GM19193 (cell line): Measurements from ENCODE around the gene MFSD1.

Experiments
- POLR2A ChIP-seq: IDR thresholded peaks from 4 replicates; pipeline ENCODE4 v1.6.1; 2011; ENCODE audit not compliant: insufficient read depth, insufficient read length; ENCODE audit errors: extremely low read depth

Gene MFSD1

DNA sequence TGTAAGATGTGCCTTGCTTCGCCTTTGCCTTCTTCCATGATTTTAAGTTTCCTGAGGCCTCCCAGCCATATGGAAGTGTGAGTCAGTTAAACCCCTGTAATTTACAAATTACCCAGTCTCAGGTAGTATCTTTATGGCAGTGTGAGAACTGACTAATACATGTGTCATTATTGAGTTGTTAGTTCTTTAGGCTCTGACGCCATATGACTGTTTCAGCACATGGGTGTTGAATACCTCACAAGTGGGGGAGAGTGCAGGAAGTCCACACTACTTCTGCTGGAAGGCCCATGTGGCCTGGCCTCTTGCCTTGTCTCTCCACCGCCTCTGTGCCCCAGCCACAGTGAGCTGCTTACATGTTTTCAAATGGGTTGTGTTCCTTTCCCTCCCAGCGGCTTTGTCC is 28.5 kb downstream of the MFSD1 start:
- TF ChIP-seq POLR2A, result no peak

DNA sequence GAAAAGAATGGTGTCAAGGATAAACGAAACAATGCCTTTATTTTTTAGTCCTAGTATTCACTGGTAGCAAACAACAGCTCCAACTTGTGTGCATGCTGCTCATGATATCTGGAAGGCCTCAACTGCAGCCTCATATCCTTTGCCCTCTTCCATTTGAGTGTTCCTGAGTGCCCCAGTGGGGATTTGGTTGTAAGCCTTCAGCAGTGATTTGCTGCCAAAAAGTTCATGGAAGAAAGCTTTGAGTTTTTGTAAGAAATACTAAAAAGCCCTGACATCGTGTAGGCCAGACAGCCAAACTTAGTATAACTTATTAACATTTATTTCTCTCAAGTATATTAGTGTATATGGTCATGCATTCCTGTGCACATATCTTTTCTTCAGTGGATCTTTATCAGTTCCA is 30.0 kb downstream of the MFSD1 start:
- TF ChIP-seq POLR2A, result no peak

DNA sequence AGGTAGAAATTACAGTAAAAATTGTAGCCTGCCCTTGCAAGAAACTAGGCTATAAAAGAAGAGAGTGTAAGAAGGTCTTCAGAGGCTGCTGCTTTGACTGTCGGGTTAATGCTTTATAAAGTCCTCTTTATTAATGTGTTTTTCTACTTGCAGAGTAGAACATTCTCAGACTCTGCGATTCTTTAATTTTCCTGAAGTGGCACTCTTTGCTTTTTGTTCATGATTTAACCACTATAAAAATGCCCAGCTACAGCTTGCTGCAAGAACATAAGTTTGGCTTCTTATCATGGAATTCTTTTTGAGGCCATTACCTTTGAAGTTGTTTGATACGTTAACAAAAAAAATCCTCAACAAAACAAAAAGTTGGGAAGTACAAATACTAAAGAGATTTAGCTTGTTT is 33.8 kb downstream of the MFSD1 start:
- no peak for TF ChIP-seq POLR2A

DNA sequence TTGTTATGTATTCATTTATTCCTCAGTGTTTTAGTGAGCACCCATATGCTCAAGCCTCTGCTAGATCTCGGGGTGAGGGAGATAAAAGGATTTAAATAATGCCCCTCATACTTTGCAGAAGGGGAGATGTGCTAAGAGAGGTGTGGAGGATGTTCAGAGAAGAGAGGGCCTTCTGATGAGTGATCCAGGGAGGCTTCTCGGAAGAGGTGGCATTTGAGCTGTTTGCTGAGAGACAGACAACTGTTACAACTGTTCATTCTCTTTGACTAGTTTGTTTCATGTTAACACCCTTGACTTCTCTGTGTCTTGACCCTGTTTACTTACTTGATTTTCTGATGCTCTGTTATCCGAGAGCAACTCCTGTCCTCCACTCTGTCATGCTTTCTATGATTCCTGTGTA is 34.5 kb downstream of the MFSD1 start:
- TF ChIP-seq POLR2A, result no peak

DNA sequence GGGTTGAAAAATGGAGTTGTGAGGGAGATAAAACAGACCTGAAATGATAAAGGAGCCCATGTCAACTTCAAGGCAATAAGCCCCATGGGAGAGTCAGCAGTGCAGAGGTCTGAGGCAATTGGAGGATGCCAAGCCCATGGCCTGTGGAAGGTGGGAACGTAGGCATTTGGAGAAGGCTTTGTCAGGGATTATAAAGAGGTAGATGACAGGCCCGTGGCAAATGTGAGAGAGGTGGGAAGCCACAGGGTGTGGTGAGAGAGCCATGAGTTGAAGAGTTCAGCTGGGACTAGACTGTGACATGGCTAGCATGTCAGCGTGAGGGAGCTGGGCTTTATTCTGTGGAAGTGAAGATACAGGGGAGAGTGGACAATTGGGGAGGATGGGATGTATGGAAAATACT is 35.4 kb downstream of the MFSD1 start:
- no peak for TF ChIP-seq POLR2A

DNA sequence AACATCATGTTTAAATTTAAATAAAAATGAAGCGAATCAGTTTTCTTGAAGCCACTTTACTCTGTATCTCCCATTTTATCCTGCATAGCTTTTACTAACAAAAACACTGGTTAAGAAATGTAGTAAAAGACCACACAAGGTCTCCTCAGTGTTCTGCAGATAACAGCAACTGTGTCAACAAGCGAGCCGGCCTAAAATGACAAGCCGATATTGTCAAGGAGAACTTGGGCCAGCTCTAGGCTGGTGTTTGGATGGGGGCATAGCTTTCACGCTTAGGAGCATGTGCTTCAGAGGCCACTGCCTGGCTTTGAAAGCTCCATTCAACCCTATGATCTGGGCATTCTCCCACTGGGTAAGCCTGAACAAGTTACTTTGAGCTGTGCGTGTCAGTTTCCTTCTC is 38.1 kb downstream of the MFSD1 start:
- no peak for TF ChIP-seq POLR2A

DNA sequence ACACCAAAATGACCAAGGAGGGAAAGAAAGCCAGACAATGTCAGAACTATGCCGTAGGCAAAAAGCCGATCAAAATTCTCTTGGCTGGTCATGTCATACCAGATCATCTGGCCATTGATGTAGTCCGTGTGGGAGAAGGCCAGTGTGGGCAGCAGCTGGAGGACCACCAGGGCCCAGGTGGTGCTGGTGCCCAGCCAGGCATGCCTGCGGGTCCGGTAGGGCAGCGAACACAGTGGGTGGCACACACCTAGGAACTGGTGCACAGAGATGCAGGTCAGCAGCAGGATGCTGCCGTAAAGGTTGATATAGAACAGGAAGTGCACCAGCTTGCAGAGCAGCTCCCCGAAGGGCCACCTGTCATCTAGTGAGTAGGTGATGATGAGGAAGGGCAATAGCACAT is 39.5 kb downstream of the MFSD1 start:
- no peak for TF ChIP-seq POLR2A

DNA sequence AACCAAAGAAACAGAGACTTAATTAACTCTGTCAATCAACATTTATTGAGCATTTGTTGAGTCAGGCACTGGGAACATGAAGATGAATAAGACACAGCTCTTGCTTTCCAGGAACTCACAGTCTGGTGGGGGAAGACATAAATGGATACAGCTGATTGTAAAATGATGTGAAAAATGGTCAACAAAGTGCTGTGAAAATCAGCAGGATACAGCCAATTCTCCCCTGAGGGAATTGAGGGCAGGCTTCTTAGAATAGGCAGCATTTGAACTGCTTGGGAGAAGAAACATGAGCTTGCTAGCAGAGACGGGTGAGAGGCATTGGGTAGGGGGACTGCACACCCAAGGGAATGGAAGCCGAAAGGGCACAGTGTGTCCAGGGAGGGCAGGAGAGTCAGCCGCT is 41.1 kb downstream of the MFSD1 start:
- TF ChIP-seq POLR2A, result no peak

DNA sequence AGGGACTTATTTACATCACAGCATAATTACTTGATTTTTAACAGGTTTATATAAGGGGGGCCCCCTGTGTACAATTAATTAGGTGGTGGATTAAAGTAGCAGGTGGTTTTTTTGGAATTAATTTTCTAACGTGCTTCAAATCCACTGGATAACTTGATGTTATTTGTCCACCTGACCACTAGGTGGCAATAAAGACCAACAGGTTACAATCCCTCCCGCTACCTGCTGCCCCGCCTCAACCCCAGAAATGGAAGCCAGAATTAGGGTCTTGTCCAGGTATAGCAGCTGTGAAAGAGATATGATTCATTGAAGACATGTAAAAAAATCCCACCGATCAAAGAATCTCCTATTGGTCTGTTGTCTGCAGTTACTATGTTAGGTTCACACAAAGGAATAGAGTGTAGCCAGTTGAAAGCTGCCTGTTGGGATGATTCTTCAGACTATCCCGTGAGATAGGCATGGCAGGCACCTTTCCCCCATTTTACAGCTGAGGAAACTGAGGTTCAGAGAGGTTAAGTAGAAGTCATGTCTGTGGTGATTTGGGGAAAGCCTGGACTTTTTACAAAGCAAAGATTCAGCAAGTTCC is 44.0 kb downstream of the MFSD1 start:
- no peak for TF ChIP-seq POLR2A

DNA sequence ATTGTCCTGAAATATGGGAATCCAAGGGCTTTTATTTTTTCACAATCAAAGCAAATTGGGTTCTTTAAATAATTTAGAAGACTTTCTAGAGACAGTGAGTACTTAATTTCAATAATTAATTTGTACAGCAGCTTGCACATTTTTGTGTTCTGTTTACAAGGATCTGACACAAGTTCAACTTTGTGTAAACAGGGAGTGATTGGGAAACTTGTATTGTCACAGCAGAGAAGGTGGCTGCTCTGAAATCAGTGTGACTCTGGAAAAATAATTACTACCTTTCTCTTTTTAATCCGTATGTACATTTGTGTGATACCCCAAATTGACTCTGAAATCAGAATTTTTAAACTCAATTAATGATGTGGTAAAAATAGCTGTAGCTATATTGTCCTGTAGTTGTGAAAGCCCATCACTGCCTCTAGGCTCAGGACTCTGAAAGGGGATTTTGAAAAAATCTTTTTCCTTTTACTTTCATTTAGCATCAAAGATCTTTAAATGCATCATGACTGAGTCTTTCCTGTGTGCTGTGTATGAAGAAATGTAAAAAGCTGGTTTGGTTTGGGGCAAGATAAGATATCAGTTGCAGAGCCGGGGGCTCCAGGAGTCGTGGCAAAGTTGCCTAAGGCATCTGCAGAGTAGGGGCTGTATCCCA is 45.1 kb downstream of the MFSD1 start:
- TF ChIP-seq POLR2A, result no peak

DNA sequence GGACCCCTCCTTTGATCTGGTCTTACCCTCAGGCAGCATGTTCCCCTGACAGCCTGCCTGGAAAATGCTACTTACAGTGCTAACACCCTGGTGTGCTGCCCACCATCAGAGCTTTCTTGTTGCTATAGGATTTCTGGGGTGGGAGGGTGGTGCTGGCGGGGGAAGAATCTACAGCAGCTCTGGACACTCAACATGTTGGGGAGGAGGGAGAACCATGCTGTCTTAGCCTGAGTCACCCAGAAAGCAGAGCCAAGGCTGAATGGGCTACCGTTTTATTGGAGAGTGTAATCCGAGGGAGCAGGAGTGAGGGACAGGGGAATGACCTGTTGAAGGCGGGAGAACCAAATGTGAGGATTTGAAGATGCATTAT is 45.6 kb downstream of the MFSD1 start:
- no peak for TF ChIP-seq POLR2A

DNA sequence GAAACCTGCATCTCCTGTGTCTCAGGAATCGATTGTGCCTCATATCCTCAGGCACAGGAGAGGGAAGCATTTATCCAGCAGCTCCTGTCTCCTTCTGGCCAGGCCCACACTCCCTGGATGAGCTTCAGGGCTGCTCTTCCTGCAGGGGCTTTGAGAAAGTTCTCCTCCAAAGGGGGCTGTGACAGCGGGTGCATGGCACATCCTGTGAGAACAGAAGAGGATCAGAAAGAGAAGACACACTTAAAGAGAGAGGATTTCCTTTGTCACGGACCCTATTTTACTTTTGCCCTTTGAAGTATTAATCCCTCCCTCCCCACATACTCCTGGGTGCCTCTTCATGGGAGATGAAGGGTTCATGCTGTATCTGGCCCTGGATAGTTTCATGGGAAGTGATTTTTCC is 46.0 kb downstream of the MFSD1 start:
- TF ChIP-seq POLR2A, result no peak

DNA sequence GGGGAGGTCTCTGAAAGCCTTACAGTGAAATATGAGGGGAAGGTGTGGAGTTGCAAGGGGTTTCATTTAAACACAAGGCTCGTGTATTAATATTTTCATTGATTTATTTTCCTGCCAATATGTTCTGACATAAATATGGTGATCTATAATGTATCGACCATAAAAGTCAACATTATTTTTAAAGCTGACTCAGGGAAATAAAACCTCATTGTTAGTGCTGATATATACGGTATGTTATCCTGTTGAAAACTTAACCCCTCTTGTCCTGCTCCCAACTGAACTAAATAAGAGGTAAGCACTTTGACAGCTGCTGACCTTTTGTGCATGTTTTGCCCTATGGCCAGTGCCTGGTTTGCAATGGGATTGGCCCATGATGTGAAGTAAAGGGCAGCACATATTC is 47.9 kb downstream of the MFSD1 start:
- TF ChIP-seq POLR2A, result no peak

DNA sequence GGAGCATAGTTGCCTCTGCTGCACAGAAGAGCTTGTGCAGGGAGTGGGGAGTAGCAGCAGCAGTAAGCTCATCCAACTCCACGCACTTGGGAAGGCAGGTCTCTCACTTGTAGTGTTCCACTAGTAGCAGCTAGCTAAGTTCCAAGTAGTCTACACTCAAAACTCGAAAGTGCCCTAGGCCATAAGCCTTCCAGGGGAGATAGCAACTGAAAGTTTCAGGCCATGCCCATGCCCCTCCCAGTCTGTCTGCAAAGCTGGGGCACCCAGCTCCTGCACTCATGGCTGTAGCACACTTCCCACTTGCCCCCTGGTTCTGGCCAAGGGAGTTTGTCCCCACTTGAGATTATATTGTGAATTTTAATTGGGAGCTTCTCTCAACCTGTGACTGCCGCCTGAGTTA is 57.5 kb downstream of the MFSD1 start:
- no peak for TF ChIP-seq POLR2A

DNA sequence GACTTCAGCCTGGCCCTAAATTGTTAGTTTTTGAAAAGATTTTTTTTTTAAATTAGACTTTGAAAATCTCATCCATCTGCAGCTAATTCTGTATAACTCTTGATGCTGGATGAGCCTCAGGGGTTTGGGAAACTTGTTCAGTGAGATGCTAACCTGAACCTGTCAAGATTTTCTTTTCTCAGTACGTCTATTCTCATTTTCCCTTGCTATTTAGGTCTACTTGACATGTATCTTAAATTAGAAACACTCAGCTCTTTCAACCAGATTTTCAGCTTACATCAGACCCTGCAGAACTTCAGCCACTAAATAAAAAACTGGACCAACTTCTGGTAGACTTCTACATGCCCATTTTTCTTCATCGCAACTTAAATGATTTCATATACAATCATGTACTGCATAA is 61.4 kb downstream of the MFSD1 start:
- no peak for TF ChIP-seq POLR2A

DNA sequence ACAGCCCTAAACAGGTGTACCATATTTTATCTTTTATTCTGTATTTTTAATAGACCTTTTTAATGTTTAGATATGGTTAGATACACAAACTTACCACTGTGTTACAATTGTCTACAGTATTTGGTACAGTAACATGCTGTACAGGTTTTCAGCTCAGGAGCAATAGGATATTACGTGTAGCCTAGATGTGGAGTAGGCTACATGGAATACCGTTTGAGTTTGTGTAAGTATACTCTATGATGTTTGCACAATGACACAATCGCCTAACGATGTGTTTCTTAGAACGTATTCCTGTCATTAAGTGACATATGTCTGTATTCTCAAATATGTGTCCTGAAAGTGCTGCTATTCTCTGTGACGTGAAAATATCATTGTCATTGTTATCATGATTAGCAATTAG is 62.6 kb downstream of the MFSD1 start:
- TF ChIP-seq POLR2A, result no peak

DNA sequence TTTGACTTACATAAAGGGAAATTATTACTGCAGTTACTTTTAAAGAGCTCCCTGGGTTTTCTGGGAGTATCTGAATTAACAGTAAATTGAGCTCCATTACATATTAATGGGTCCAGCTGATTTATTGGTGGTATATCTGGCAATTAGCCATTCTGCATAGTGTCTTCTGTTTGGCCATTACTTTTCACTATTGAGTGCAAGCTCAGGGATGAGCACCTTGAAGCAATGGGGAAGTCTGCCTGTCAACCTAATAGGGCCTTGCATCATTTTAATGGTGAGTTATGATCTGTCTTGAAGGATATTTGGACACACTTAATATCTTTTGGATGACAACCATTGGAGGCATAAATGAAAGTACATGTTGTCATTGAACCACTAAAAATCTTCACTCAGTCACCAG is 73.8 kb downstream of the MFSD1 start:
- no peak for TF ChIP-seq POLR2A
